ENCODE data around the gene PRPH2. TPM values are rescaled to one million over a fixed set of nuclear protein-coding genes. Genes with fewer than 3 reads are reported as not detected.

PRPH2 gene
- polyA plus RNA-seq, 2 of the 4 experiments (the other 2 are of a cell fraction), result not detected

DNA sequence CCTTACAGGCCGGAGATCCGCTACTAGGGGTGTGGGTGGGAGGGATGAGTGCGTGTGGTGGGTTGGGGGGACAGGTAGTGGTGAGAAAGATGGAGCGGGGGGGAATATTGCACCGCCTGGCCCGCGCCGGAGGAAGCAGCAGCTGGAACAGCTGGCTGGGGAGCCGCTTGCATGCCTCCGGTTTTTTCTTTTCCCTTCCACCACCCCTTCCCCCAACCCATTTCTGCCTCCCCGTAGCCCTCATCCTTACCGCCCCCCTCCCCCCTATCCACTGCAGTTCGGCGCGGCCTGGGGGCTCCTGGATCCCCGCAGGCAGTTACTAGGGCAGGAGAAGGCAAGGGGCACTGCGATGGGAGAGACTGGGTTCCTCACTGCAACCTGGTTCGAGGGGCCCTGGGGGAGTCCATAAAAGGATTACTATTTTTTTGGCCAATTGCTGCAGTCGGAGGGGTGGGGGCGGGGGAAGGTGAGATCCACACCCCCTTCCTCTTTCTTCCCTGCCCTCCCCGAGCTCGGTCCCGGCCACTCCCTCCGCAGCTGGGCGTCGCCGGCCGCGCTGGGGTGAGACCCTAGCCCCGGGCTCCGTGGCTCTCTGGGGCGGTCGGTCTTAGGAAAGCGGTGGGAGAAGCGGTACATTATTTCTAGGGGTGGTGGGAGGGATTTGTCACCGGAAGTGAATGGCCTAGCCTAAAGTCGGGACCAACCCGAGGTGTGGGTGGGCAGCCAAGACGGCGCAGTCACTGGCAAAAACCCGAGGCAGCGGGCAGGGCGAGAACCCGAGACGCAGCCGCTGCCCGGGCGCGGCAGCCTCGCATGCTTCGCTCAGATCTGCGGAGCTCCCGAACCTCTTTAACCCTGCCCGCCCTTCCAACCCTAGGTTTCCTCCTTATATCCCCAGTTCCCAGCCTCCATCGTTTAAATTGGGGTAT is 24.3 kb upstream of the PRPH2 start (continued):
- TF ChIP-seq JUN (IDR thresholded peaks at IDR 0.05) (peak; percentile 72 to 80; a peak in 4 of 5 replicates), BHLHE40 (IDR thresholded peaks at IDR 0.05; ENCODE audit: low read depth, low read length) (no peak), EHF (CRISPR knock-in tag; IDR thresholded peaks at IDR 0.05) (no peak), SMC3 (IDR thresholded peaks at IDR 0.05) (no peak), MYC (IDR thresholded peaks at IDR 0.05; ENCODE audit: borderline replicate concordance, low read length) (0 out of 2 replicates have a peak, but pooled peaks have one; percentile 25), RCOR1 (IDR thresholded peaks at IDR 0.05; ENCODE audit: low read depth, low read length) (no peak)
- TF ChIP-seq, protein P1, sequence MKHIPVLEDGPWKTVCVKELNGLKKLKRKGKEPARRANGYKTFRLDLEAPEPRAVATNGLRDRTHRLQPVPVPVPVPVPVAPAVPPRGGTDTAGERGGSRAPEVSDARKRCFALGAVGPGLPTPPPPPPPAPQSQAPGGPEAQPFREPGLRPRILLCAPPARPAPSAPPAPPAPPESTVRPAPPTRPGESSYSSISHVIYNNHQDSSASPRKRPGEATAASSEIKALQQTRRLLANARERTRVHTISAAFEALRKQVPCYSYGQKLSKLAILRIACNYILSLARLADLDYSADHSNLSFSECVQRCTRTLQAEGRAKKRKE (CRISPR knock-in tag; IDR thresholded peaks at IDR 0.05; ENCODE audit: low read depth), result no peak

DNA sequence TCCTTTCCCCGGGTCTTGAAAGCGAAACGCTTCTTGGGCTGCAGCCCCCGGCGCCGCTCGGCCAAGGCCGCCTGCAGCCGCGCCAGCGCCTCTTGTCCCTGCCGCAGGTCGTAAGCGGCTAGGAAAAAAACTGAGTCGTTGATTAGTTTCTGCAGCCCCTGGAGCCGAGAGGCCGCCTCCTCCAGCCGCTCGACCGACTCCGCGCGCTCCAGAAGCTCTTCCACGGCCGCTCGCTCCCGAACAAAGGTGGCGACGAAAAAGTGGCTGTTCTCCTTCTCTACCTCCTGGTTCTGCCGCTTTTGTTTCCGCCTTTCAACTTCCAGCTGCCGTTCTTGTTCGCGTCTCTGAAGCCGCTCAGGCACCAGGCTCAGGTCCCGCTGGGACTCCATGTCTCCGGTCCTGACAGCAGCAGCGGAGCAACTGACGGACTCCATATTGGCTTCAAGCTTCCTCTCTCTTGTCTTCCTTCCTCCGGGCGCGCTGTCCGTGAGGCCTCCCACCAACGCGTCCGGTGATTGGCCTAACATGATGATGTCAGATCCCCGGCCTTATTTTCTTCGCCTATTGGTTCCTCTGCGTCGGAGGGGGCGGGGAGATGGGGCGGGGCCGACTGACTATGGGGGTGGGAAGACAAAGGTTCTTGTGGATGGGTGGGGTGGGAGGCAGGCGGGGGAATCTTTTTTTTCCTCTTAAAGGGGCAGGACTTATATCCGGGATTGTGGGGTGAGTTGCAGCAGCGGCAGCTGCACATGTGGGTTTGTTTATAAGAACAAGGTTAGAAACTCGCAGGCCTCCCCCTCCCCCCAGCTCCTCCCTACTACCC is 23.5 kb upstream of the PRPH2 start, which contains the start of gene TBCC:
TSS of gene TBCC (minus strand) at position 464 of the 823 bp plus-strand sequence. CDS start at position 434, 30 bp downstream.
- DNase-seq (ENCODE audit: low read depth in 1 of 2, low spot score in 1 of 2), result peak; percentile 98
- peaks cover 18% of the 10 kb centered on the region for H3K4me1 ChIP-seq
- ATAC-seq, result peak; percentile 82 to 88
- H3K4me2 ChIP-seq, result peak within 1 kb of the TSS; percentile 94
- 0% methylated on average over 32 of the region's 57 CpGs for WGBS (ENCODE audit: missing lambda C conversion rate)
- H3K9me3 ChIP-seq, result no peaks in the 10 kb centered on the region
- ChIA-PET CTCF (interaction anchor here (0.5 to 2.1 kb wide), 4 partner anchors 19 to 968 kb away, joined by 3 to 10 read pairs (median 4); no protein-coding TSS in a partner anchor), POLR2A (interaction anchor here (0.6 to 4.6 kb wide), 23 partner anchors 9 to 829 kb away, joined by 3 to 154 read pairs (median 6); partner anchors contain the start of genes BICRAL, CNPY3, RPL7L1 and UBR2)
- TF ChIP-seq, protein P2, sequence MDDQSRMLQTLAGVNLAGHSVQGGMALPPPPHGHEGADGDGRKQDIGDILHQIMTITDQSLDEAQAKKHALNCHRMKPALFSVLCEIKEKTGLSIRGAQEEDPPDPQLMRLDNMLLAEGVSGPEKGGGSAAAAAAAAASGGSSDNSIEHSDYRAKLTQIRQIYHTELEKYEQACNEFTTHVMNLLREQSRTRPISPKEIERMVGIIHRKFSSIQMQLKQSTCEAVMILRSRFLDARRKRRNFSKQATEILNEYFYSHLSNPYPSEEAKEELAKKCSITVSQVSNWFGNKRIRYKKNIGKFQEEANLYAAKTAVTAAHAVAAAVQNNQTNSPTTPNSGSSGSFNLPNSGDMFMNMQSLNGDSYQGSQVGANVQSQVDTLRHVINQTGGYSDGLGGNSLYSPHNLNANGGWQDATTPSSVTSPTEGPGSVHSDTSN (IDR thresholded peaks at IDR 0.05), result peak; percentile 27; the same call in 1 of the 2 replicates
- TF ChIP-seq CHD4 (IDR thresholded peaks at IDR 0.05; ENCODE audit: borderline replicate concordance) (no peak), ZSCAN20 (CRISPR knock-in tag; IDR thresholded peaks at IDR 0.05) (no peak), MAZ (IDR thresholded peaks at IDR 0.05; ENCODE audit: borderline replicate concordance, low read depth, low read length) (no peak), BHLHE40 (IDR thresholded peaks at IDR 0.05; ENCODE audit: low read depth, low read length) (no peak), EP300 (IDR thresholded peaks at IDR 0.05) (no peak), HOXB5 (CRISPR knock-in tag; IDR thresholded peaks at IDR 0.05) (no peak), JUN (IDR thresholded peaks at IDR 0.05) (no peak; a peak in 2 of 5 replicates), KDM5A (IDR thresholded peaks at IDR 0.05) (peak; percentile 81), HDAC2 (IDR thresholded peaks at IDR 0.05) (no peak), NFE2L2 (conservative IDR thresholded peaks at IDR 0.05; ENCODE audit: low read length) (no peak), PHF8 (IDR thresholded peaks at IDR 0.05; ENCODE audit: borderline replicate concordance, low read depth) (peak; percentile 67; the same call in 1 of the 2 replicates), NPAS2 (CRISPR knock-in tag; IDR thresholded peaks at IDR 0.05; ENCODE audit: borderline replicate concordance) (no peak), RARB (CRISPR knock-in tag; IDR thresholded peaks at IDR 0.05) (no peak), CEBPB (IDR thresholded peaks at IDR 0.05) (no peak), POLR2A (IDR thresholded peaks at IDR 0.05; ENCODE audit: low read length) (peak; percentile 93)
- TF ChIP-seq, protein P3, sequence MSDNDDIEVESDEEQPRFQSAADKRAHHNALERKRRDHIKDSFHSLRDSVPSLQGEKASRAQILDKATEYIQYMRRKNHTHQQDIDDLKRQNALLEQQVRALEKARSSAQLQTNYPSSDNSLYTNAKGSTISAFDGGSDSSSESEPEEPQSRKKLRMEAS (IDR thresholded peaks at IDR 0.05), result peak; percentile 81
- peak within 1 kb of the TSS; percentile 94 to 98 for H3K27ac ChIP-seq
- H3K4me3 ChIP-seq, result peak within 1 kb of the TSS; percentile 73
- FAIRE-seq, result no peak

All from A549 (cell line).